SHP77 (cell line): Measurements from ENCODE around the gene GLS.
"Not testable (repeated sequence)": the region's sequence is repeated elsewhere in the genome, so short reads cannot be mapped to it uniquely, and the experiment has no call there.

Experiments used
- DNase-seq, 2 experiments: peaks; one replicate each; lab custom pipeline; 2025; lab: John Stamatoyannopoulos, UW

GLS gene

GRCh38 chr2:190880378-190881083, at the start of gene GLS:
Gene GLS (plus strand): TSS chr2:190880821. CDS start chr2:190881085, 264 bp downstream.
- peak; percentile 94 to 97 for DNase-seq

GRCh38 chr2:190831941-190832340, 48.7 kb upstream of the GLS start:
- no peak for DNase-seq

DNA sequence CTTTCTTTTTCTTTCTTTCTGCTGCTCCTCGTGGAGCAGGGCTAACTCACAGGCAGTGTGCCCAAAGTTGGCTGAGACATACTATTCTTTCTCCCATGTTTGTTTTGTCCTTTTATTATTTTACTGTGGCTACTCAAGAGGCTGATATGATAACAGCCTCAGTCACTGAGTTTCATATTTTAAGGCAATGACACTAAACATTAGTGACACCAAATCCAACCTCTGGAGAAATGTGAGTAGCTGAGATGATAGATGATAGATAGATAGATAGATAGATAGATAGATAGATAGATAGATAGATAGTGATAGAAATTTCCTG, 45.8 kb upstream of the GLS start:
- no peak for DNase-seq

DNA sequence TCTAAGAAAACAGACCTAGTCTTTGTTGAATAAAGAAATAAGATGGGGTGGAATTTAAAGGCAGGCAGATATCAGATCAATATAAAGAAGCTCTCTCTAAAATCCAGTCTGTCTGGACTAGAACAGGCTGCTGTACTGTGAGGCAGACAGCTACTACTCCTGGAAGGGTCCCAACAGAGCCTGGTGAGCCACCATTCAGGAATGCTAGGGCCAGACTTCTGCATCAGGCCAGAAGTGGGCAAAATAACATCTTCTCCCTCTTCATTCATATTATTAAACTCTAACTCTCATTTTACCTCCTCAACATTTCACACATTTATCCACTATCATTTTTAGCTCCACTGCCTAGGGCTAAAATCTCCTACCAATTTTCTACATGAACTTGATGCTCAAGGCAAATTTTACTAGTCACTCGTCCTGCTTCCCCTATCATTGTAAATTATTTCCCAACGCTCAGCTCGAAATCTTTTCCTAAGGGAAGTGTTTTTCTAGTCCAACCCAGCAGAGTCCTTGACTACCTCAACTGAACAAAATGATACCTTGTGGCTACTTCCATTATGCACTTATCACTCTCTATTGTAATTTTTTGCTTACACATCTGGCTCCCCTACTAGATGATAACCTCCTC, 45.2 kb upstream of the GLS start:
- DNase-seq, result no peak

DNA sequence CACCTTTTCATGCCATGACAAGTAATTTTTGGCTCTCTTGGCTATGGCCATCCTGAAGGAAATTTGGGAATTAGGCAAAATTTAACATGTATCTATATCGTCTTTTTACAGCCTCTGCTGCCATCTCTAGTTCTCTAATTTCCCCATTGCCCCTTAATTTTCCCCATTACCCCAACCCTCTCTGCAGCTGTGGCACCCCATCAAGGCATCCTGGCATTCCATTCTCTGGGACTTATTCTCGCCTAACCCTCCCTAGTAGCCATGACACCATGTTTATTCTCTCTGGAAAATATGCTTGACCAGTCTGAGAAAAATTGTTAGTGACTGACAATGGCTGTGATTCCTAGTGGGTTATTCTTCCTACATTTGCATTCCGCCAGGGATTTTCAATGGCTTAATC, 43.9 kb upstream of the GLS start:
- DNase-seq, result no peak

DNA sequence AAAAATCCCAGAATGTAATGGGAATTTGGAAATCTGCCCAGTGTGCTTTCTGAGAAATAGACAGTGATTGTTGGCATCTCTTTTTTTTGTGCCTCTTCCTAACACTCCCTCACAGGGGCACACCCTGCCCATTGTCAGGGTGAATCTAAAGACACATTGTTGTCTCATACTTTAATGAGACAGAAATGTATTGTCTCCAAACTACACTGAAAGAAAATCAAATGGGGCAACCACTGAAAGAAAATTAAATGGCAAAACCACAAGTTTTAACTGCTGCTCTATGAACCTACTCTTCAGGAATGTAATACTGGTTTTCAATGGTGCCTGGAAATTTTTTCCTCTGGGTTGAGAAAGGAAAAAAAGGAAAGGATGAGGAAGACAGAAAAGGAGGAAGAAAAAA, 43.2 kb upstream of the GLS start:
- DNase-seq, result no peak

DNA sequence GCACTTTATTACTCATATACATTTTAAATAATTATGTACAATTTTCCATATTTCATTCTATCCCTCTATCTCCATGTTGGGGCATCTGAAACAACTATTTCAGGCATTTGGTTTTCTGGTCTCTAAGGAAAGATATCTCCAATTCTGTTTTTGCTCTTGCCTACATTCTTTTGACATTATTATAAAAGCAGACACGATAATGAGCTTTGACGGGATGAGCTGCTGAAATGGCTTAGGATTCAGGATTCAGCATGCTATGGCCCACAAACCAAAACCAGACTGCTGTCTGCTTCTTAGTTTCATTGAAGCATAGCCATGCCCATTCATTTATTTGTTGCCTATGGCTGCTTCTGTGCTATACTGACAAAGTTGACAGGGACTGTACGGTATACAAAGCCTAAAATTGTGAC, 42.7 kb upstream of the GLS start:
- no peak for DNase-seq

- DNase-seq, result no peak
Measured at GRCh38 chr2:190838492-190838910, 42.1 kb upstream of the GLS start.

GRCh38 chr2:190840569-190841172, 40.0 kb upstream of the GLS start:
- no peak for DNase-seq

- DNase-seq, result no peak
Measured at GRCh38 chr2:190841707-190842505, 38.7 kb upstream of the GLS start.

DNA sequence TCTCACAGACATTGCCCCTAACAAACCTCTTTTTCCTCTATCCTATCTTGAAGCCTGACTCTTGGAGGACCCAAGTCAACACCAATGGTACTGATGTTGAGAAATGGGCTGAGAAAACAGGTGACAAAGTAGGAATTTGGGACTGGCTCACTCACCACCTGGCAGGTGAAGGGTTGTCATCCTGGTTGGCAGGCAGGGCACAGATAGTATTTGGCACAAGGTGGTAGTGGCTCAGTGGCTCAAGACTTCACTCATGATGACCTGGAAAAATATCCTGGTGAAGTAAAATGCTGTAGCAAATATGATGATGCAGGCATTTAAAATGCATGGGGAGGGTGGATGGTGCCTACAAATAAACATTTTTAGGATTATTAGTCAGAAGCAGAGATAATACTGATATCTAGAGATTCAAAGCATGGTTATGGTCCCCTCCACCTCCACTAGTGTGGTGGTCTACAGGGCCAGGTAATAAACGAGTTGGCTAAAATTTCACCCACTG, 38.0 kb upstream of the GLS start:
- DNase-seq, result no peak

DNA sequence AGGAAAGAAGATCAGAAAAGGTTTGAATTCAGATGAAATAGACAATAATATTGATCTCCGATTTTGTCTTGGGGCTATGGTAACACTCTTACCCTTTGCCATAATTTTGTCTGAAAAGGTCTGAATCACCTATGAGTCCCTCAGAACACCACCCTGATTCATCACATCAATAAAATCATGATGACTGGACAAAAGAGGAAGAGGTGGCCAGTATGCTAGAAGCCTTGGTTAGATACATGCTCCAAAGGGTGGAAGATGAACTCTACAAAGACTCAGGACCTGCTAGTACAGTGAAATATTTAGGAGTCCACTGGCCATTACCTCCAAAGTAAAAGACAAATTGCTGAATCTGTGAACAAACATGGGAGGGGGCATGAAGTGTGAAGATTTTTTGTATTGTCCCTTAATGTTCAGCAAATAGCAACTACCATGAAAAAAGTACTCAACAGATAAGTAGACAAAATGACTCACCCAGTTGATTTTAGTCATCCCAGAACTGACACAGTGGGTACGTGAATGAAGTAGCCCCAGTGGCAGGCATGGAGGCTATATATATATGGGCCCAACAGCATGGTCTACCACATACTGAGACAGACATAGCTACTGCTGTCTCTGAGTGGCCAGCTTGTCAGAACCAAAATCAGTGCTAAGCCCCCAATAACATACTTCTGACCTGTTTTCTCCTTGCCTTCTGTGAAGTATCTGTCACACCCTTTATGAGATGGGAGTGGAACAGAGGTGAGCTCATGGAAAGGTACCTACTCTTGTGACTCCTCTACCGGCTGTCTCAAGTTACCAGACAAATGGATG, 36.5 kb upstream of the GLS start:
- no peak for DNase-seq

DNA sequence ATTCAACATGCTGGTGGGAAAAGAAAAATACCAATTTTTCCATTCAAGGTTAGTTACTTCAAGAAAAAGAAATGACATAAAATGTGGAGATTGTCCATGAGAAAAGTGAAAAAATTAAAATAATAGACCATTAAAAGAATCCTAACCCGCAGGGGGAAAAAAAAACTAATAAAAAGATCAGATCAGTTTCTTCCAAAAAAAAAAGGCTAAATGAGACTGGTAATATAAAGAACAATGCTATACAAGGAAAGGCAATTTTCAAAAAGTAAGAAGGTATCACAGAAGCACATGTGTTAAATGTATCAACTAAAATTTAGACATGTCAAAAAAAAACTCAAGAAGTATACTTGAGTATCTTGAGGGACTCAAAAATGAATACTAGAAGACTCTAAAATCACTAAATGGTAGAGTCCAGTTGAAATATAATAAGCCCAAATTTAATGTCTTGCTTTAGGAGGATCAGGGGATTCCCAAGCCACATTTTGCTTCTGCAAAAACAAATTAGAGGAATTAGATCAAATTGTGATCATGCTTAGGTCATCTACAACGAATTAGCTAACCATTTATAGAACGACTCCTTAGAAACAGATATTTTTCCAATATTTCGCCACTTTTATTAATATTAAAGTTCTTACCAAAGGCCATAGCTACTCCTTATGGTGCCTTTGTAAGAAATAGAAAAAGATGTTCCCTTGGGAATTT, 35.8 kb upstream of the GLS start:
- DNase-seq, result no peak

GRCh38 chr2:190846746-190847145, 33.9 kb upstream of the GLS start:
- no peak for DNase-seq

- no peak for DNase-seq
Measured at GRCh38 chr2:190847504-190848081, 33.0 kb upstream of the GLS start.

DNA sequence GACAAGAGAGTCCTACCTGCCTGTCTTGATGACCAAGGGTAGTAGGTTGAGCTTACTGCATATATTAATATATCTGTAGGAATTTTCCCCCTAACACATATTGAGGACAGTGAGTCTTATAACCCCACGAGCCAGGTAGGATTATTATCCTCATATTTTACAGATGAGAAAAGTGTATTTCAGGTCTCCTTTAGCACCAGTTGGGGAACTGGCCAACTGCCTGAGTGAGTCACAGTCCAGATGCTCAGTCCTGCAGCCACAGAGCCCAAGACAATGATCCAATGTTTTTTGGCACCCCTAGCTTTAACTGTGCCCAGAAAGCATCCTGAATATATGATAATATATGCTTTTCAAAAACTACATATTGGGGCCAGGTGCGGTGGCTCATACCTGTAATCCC, 30.8 kb upstream of the GLS start:
- no peak for DNase-seq

DNA sequence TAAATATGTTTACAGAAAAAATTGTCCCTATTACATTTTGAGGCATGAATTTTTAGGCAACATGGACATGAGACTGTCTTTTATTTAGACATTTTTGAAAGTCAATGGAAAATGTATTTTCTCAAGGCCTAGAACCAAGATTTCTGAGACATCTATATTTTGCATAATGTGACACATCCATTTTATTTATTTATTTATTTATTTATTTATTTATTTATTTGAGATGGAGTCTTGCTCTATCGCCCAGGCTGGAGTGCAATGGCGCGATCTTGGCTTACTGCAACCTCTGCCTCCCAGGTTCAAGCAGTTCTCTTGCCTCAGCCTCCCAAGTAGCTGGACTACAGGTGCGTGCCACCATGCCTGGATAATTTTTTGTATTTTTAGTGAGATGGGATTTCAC, 27.6 kb upstream of the GLS start:
- not testable (repeated sequence) for DNase-seq

GRCh38 chr2:190853531-190854383, 26.9 kb upstream of the GLS start:
- no peak for DNase-seq

DNA sequence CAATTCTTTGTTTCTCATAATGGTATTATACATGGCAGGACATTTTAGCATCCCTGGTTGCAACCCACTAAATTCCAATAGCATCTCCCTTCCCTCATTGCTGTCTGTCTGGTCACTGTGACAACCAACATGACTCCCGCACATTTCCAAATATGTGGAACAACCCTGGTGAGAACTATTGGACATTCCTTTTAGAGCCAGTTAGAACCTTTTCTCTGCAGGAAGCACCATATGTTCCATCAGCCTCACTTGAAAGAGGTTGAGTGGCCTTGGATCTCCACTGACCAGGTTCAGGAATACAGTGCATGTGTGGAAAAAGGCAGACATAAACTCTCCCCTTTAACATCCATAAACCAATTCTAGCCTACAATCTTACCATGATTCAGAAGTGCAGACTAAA, 25.9 kb upstream of the GLS start:
- no peak for DNase-seq

GRCh38 chr2:190855245-190855644, 25.4 kb upstream of the GLS start:
- DNase-seq, result no peak
